GM19328 (cell line): ENCODE data around the gene CNP.
A peak's percentile ranks its signal among the peaks of the same experiment; 100 is the strongest.
"Not testable (repeated sequence)": the region's sequence is repeated elsewhere in the genome, so short reads cannot be mapped to it uniquely, and the experiment has no call there.

ENCODE experiments used
- ATAC-seq: cut with Tn5 transposase; IDR thresholded peaks from one replicate; pipeline ENCODE4 v1.9.1; 2021; ENCODE audit warnings: mild to moderate bottlenecking, moderate library complexity; ENCODE audit not compliant: unreplicated experiment

CNP gene

GRCh38 chr17:41966463-41967140, at the start of gene CNP:
CNP (plus strand) TSS chr17:41966795; CDS start chr17:41966885, 90 bp downstream.
- ATAC-seq = peak; percentile 73

GRCh38 chr17:41917192-41917591, 49.4 kb upstream of the CNP start:
- no peak for ATAC-seq

DNA sequence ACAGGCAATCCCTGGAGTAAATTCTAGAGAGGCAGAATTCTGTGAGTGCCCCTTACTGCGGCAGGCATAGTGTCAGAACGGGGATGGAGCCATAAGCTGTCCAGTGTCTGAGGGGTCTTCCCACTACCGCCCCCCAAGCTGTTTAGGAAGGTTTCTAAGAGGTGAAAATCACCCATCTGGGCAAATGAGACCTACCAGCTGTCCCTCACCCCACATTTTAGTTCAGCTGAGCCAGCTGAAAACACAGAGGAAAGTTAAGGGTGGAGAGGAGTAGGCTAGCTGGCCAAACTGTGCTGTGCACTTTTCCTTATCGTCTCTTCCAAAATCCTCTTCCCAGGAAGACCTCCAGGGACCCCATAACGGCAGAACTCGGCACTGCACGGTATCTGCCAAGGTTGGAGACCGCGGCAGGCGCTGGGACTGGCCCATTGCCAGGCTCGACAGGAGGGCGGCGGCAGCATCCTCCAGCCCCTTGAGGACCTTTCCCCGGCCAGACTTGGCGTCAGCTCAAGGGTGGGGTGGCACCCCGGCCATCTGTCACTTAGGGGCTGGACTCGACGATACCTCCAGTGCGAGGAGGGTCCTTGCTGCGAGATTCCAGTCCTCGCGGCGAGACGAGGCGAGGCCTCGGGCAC, 48.8 kb upstream of the CNP start:
- ATAC-seq = no peak

DNA sequence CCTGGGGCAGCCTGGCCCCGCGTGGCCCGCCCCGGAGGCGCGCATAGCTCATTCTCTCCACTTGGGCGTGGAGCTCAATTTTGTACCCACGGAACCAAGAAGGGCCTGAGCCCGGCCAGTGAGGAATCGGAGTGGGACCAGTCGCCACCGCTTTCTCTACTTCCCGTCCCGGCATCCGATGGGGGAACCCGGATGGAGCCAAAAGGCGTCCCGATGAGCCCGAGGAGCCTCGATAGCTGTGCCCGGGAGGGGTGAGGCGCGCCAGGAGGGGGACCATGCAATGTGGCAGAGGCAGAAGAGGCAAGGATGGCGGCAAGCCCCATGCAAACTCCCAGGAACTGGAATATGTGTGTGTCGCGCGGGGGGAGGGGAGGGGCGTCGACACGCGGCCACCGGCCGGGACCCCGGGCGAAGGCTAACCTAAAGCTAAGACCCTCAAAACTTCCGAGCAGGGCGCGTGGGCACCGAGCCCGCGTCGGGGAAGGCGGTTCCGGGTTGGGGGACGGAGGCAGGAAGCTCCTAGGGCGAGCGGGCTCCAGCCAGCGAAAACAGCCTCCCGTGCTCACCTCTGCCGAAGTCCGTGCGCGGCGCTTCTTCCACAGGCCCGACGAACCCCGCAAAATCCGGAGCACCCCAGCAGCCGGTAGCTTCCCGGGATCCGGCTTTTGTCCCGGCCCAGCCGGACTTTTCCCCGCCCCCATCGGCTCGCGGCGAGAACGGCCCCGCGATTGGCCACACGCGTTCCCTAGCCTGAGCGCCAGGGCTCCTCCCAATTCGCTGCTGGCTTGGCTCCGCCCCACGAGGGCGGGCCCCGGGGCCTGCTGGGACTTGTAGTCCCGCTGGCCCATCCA, 48.1 kb upstream of the CNP start, which contains the start of gene ACLY:
ACLY (minus strand) TSS at position 638 of the 851 bp plus-strand sequence. CDS start 5,078 bp downstream, outside the sequence.
- peak; percentile 94 for ATAC-seq

GRCh38 chr17:41919165-41919817, 47.3 kb upstream of the CNP start:
- no peak for ATAC-seq

GRCh38 chr17:41919840-41920579, 46.6 kb upstream of the CNP start:
- ATAC-seq = no peak

- ATAC-seq = no peak
Measured at GRCh38 chr17:41920580-41920955, 46.0 kb upstream of the CNP start.

- ATAC-seq = no peak
Measured at GRCh38 chr17:41925991-41926590, 40.5 kb upstream of the CNP start.

DNA sequence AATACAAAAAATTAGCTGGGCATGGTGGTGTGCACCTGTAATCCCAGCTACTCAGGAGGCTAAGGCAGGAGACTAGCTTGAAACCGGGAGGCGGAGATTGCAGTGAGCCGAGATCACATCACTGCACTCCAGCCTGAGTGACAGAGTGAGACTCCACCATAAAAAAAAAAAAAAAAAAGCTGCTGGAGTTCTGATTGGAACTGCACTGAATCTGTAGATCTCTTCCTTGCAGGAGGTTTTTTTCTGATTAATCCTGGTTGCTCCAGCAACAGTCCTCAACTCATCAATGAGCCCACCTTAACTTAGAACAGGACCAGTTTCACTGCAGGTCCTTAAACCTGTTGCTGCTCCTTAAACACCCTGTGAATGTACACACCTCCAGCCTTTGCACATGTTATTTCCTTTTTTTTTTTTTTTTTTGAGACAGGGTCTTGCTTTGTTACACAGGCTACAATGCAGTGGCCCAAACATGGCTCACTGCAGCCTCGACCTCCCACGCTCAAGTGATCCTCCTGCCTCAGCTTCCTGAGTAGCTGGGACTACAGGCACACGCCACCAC, 37.8 kb upstream of the CNP start:
- ATAC-seq = no peak

GRCh38 chr17:41930009-41930832, 36.4 kb upstream of the CNP start, which contains the start of gene ODAD4:
ODAD4 (plus strand) TSS chr17:41930617; CDS start chr17:41930724, 107 bp downstream.
- ATAC-seq = peak; percentile 90

- peak; percentile 18 for ATAC-seq
Measured at GRCh38 chr17:41930833-41931156, 35.8 kb upstream of the CNP start.

DNA sequence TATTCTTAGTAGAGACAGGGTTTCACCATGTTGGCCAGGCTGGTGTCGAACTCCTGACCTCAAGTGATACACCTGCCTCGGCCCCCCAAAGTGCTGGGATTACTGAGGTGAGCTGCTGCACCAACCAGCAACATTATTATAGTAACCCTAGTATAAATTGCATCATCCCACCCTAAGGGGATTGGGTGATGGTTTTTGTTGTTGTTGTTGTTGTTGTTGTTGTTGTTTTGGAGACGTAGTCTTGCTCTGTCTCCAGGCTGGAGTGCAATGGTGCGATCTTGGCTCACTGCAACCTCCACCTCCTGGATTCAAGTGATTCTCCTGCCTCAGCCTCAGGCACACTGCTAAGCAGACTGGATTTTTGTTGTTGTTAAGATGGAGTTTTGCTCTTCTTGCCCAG, 34.9 kb upstream of the CNP start:
- ATAC-seq = not testable (repeated sequence)

DNA sequence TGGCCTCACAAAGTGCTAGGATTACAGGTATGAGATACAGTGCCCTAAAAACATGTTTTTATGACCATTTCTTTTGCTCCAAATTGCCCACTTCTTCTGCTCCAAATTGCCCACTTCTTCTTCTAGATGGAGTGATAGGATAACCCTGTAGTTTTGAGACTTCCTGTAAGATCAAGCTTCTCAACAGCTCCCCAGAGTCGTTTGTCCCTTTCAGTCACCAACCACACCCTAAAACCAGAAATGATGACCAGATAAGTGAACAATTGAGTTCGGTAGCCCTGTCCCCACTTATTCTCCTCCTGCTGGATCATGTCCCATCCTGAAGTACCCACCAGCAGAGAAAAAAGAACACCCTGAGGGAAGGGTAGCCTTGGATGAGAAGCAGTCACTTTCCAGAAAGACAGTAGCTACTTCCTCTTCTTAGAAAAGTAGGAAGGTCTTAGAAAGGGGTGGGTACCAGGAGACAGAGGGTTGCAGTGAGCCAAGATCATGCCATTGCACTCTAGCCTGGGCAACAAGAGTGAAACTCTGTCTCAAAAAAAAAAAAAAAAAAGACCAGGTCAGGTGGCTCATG, 33.7 kb upstream of the CNP start:
- no peak for ATAC-seq

DNA sequence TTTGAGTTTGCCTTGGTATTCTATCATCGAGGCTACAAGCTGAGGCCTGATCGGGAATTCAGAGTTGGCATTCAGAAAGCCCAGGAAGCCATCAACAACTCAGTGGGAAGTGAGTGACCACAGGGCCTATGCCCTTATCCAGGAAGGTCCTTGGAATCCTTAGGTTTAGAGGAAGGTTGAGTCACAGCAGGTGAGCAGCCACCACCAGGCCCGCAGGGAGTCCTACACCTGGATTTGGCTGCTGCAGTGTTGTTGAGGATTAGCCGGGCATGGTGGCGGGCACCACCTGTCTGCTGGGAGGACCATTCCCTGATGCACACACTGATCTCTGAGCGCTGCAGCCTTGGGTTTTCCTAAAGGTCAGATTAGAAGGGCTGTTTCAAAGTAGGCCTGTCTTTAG, 31.0 kb upstream of the CNP start:
- ATAC-seq = no peak

DNA sequence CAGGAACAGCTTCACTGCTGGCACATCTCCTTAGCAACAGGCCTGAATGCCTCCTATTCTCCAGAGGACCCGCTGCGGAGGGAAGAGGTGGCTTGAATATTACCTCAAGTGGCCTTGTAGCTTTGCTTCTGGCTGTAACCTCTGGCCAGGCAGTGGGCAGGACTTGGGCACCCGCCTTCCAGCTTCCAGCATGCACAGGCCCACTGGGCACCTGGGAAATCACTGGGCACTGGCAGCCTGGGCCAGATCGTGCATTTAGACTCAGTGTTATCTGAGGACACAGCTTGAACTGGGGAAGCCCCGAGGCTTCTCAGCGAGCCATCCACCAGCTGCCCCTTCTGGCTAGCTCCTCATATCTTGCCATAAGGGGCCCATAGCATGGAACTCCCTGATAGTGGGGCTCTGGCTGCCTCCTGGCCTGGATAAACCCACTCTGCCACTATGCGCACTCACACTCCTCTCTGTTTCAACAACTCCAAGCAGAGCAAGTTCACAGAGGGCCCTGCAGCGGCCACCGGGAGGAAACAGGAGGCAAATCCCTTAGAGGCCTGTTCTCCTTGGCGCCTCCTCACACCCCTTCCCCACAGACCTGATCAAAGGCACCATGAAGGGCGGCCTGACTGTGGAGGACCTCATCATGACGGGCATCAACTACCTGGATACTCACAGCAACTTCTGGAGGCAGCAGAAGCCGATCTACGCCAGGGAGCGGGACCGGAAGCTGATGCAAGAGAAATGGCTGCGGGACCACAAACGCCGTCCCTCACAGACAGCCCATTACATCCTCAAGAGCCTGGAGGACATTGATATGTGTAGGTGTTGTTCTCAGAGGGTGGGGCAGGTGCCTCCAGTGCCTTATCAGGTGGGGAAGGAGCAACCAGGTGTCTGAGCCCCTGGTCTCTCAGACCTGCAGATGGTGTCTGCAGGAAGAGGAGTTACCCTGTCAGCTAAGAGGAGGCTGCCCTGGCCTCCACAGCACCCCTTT, 28.3 kb upstream of the CNP start:
- no peak for ATAC-seq

DNA sequence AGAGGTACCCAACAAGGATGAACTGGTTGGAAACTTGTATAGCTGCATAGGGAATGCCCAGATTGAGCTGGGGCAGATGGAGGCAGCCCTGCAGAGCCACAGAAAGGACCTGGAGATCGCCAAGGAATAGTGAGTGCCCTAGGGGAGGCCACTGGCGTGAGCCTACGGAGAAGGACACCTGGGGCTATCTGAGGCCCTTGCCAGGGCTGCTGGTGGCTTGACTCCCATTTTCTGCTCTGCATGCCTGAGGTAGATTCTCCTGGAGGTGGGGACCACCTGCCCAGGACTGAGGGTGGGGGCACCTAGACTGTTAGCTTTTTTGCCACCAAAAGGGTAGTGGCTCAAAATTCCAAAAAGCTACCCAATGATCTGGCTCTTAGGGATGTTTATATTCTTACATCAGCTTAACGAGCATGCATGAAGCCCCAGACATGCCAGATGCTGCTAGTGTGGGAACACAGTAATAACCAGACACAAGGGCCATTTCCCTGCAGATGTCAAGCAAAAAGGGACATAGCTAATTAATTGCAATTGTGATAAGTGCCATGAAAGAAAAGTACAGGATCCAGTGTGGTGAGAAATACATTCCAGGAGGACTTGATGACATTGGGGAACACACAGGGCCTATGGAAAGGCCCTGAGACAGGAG, 27.4 kb upstream of the CNP start:
- ATAC-seq = no peak

DNA sequence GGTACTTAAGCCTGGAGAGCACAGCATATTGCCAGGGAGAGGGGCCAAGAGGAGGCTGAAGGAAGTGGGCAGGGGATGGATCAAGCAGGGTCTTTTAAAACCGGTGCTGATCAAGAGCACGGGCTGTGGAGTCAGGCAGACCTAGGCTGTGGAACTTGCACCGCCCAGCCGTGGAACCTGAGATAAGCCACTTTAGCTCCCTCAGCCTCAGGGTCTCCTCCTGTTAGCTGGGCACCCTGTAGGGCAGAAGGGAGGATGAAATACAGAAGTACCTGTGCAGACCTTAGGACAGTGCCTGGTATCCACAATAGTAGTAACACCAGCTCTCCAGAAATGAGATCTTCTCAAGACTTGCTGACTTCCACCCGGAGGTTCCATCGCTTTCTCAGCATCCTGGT, 26.9 kb upstream of the CNP start:
- no peak for ATAC-seq
